PFSK-1 (cell line): ENCODE results near the gene UQCR10.

Experiments
- FOXP2 ChIP-seq: optimal IDR thresholded peaks from 2 replicates; pipeline ENCODE3; 2011; ENCODE audit warnings: borderline replicate concordance, control low read depth, inconsistent platforms; ENCODE audit not compliant: insufficient read depth; ENCODE audit errors: extremely low read length, extremely low read depth
- POLR2AphosphoS5 ChIP-seq: IDR thresholded peaks from 2 replicates; pipeline ENCODE4 v1.6.1; 2012; ENCODE audit warnings: low read depth, mild to moderate bottlenecking, control low read depth, low read length, moderate library complexity
- REST ChIP-seq, 2 experiments: IDR thresholded peaks; 2 replicates each; pipeline versions ENCODE4 v1.6.1 to v1.8.0; 2011 to 2012; ENCODE audit warnings: low read depth in 2 of 2, low read length in 2 of 2, control low read depth in 1 of 2, inconsistent platforms in 1 of 2, mild to moderate bottlenecking in 1 of 2, moderate library complexity in 1 of 2; ENCODE audit not compliant: insufficient read depth in 1 of 2
- SIN3A ChIP-seq: IDR thresholded peaks from 2 replicates; pipeline ENCODE4 v1.6.1; 2012; ENCODE audit warnings: mild to moderate bottlenecking, low read length, moderate library complexity, borderline replicate concordance; ENCODE audit not compliant: insufficient read depth
- TAF1 ChIP-seq: IDR thresholded peaks from 2 replicates; pipeline ENCODE4 v1.6.1; 2012; ENCODE audit warnings: low read length, control low read depth, borderline replicate concordance; ENCODE audit not compliant: insufficient read depth

UQCR10 gene

DNA sequence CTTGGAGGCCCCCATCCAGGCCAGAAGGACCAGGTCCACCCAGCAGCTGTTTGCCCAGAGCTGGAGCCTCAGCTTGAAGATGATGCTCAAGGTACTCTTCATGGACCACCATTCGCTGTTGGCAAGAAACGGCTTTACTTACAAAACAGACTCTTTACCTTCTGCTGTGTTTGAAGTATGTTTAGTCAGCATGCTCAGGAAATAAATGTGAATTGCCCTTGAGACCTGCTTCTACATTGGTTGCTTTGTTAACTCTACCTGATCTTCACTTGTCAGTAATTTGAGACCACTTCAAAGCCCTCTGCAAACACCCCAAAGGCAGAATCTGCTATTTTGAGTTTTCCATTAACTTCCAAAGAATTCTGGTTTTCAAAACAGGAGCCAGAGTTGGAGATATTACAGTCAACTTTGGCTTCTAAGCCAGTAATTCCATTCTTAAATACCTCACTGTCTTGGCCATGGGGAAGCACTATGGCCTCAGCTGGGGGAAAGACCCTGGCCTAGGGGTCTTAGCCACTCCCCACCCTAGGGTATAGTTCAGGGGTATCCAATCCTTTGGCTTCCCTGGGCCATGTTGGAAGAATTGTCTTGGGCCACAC, 2.7 kb downstream of the UQCR10 start:
- TF ChIP-seq POLR2AphosphoS5 (no peak), SIN3A (no peak), REST (IDR thresholded peaks at IDR 0.05; ENCODE audit: insufficient read depth in 1 of 2, low read depth in 2 of 2, low read length in 2 of 2) (no peak), TAF1 (no peak), FOXP2 (no peak)

GRCh38 chr22:29772170-29772641, 5.0 kb downstream of the UQCR10 start:
- TF ChIP-seq REST (IDR thresholded peaks at IDR 0.05; ENCODE audit: insufficient read depth in 1 of 2, low read depth in 2 of 2, low read length in 2 of 2) (no peak), FOXP2 (no peak), SIN3A (no peak), POLR2AphosphoS5 (no peak), TAF1 (no peak)

DNA sequence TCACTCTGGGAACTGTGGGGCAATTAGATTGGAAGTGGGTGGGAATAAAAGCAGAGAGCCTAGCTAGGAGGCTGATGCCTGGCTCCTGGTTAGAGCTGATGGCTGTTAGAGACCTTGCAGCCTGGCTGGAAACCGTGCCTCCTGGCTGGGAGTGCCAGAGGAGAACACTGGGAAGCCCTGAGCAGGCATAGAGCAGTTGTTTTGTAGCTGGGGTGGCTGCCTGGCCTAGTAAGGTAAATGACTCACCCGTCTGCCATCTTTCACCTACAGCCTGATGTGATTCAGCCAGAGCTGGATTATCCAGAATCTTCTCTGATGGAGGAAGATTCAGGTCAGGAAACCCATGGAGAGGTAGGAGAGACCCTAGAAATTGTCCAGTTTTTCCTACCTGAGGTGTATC, 6.1 kb downstream of the UQCR10 start:
- no peak for TF ChIP-seq TAF1
- no peak for TF ChIP-seq SIN3A
- TF ChIP-seq REST (IDR thresholded peaks at IDR 0.05; ENCODE audit: insufficient read depth in 1 of 2, low read depth in 2 of 2, low read length in 2 of 2): no peak
- no peak for TF ChIP-seq FOXP2
- no peak for TF ChIP-seq POLR2AphosphoS5

- TF ChIP-seq REST (IDR thresholded peaks at IDR 0.05; ENCODE audit: insufficient read depth in 1 of 2, low read depth in 2 of 2, low read length in 2 of 2) (no peak), TAF1 (no peak), SIN3A (no peak), POLR2AphosphoS5 (no peak), FOXP2 (no peak)
Measured at GRCh38 chr22:29780220-29780619, 13.1 kb downstream of the UQCR10 start.

DNA sequence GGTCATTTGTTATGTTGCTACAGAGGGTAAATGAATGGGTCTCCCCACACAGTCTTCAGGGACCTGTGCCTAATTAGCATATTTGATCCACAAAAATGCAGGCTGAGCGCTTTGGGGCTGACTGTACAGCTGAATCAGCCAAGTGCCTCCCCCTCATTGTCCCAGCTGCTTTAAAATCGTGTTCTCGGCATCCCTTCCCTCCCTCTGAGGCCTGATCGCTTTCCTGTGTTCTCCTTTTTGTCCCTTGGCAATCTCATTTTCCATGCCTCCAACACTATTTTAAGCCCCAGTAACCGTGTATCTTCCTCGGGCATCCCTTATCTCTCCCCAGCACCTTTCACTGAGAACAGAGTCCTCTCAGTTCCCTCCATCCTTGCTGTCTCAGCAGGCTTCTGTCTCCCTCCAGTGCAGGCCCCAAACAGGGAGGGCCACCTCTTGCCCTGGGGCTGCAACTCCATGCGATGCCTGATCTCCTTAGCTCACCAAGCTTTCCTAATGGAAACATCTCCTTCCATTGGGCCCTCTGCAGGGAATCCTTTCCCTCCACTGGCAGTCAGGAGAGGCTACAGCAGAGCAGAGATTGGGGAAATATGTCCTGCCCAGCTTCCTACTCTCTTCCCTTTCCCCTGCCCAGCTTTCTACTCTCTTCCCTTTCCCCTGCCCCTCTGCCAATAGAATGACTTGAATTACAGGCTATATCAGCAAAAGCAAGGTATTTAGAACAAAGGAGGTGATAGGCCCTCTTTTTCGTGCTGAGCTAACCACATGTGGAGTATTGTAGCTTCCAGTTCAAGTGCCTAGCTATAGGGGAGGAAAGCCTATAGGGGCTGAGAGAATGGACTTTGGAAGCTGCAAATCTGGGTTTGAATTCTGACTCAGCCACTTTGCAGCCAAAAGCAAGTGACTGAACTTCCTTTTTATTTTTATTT, 13.8 kb downstream of the UQCR10 start:
- TF ChIP-seq POLR2AphosphoS5: no peak
- TF ChIP-seq REST (IDR thresholded peaks at IDR 0.05; ENCODE audit: insufficient read depth in 1 of 2, low read depth in 2 of 2, low read length in 2 of 2): no peak
- no peak for TF ChIP-seq FOXP2
- TF ChIP-seq TAF1: no peak
- no peak for TF ChIP-seq SIN3A
